Omental fat pad (tissue), 4 donors: ENCODE measurements around the gene TFCP2. TPM values are rescaled to one million over a fixed set of nuclear protein-coding genes. Genes with fewer than 3 reads are reported as not detected.

Experiments used
- ATAC-seq: fragments of 150-250 bp; one replicate; pipeline ENCODE4 v1.9.1; 2016; ENCODE audit warnings: mild to moderate bottlenecking, moderate library complexity; ENCODE audit not compliant: low FRiP score
- DNase-seq: peaks from one replicate; pipeline ENCODE4 v3.0.0-alpha.2; 2019; ENCODE audit warnings: low spot score
- CTCF ChIP-seq, 3 donors: fragments of 450-650 bp; IDR thresholded peaks; one replicate each; pipeline ENCODE4 v1.5.1; 2016 to 2017; ENCODE audit warnings: antibody characterized with exemption in 3 of 3, mild to moderate bottlenecking in 3 of 3, moderate library complexity in 2 of 3
- total RNA-seq, 4 donors: library from RNA; depleted of rRNA; stranded (reverse); fragments of >200 nt; gene quantifications; one replicate each; pipeline ENCODE4 v1.1.0, GENCODE V29; 2016

The TFCP2 gene
- total RNA-seq, 4 donors from 2014 or later = 10.1 to 14.3 (median 12.2) TPM

GRCh38 chr12:51062631-51063397 lies 110.1 kb downstream of the TFCP2 start:
- no peak for TF ChIP-seq CTCF (IDR thresholded peaks at IDR 0.05)
- ATAC-seq (no peak), DNase-seq (no peak)

DNA sequence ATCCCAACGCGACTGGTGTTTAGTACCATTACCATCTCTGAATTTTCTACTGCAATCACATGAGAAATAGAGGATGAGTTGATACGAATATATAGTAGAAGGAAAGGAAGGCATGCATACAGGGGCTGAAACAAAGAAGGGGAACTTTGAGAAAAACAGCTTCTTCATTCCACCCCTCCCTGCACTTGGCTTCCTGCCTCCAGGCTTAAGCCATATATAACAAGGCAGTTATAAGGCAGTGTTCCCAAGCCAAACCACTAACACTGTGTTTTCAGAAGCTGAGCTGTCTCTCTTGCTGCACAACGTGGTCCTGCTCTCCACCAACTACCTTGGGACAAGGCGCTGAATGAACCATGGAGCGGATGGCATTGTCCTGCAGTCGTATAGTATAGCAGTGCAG lies 113.8 kb downstream of the TFCP2 start:
- TF ChIP-seq CTCF (IDR thresholded peaks at IDR 0.05) = no peak
- DNase-seq (no peak), ATAC-seq (no peak)

DNA sequence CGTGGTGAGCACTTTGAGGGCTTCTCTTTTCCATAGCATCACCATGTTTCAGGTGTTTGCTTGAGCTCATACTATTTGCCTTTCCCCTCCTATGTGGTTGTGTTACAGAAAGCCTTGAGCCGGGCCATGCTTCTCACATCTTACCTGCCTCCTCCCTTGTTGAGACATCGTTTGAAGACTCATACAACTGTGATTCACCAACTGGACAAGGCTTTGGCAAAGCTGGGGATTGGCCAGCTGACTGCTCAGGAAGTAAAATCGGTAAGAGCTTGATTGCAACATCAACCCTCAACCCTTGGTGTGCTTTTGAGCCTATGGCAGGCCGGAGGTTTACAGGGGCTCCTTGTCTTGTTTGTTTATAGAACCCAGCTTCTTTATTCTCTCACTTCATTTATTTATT lies 116.7 kb downstream of the TFCP2 start:
- ATAC-seq (no peak), DNase-seq (no peak)
- no peak for TF ChIP-seq CTCF (IDR thresholded peaks at IDR 0.05)

- DNase-seq = no peak
- TF ChIP-seq CTCF (IDR thresholded peaks at IDR 0.05) = no peak
- no peak for ATAC-seq
Measured at GRCh38 chr12:51055060-51055459, 117.9 kb downstream of the TFCP2 start.

- no peak for TF ChIP-seq CTCF (IDR thresholded peaks at IDR 0.05)
- ATAC-seq (no peak), DNase-seq (no peak)
Measured at GRCh38 chr12:51051787-51052186, 121.1 kb downstream of the TFCP2 start.

- ATAC-seq (no peak), DNase-seq (no peak)
- no peak for TF ChIP-seq CTCF (IDR thresholded peaks at IDR 0.05)
Measured at GRCh38 chr12:51049525-51049924, 123.4 kb downstream of the TFCP2 start.

DNA sequence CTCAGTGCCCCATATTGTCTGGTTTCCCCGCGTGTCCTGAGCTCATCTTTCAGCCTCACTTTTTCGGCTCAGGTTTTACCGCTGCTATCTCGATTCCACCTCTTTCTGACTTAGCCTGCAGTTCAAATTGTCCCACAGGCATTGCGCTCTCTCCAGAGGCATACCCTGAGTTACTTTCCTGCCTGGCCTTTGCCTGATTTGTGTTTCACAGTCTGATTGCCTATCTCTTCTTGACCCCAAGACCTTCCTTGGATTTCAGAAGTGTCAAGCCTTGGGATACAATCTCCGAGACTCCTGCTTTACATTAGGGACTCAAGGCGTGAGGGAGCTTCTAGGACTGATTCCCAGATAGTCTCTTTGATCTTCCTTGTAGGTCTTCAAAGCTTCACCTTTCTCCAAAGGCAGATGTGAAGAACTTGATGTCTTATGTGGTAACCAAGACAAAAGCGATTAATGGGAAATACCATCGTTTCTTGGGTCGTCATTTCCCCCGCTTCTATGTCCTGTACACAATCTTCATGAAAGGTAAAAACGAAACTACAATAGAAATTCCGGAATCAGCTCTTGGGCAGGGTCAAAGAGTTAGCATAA lies 124.2 kb downstream of the TFCP2 start:
- DNase-seq (no peak), ATAC-seq (no peak)

More for the DNA sequence above, 124.2 kb downstream of the TFCP2 start:
- TF ChIP-seq CTCF (IDR thresholded peaks at IDR 0.05) = no peak
